Inflammatory macrophage (primary cell): ENCODE results near the gene BCAM.
"Not testable (repeated sequence)": the region's sequence is repeated elsewhere in the genome, so short reads cannot be mapped to it uniquely, and the experiment has no call there.

ENCODE experiments used
- DNase-seq, 2 donors: peaks; one replicate each; pipeline ENCODE4 v3.0.0-alpha.2; 2020 to 2022

The BCAM gene

GRCh38 chr19:44848812-44849447, 40.0 kb downstream of the BCAM start:
- DNase-seq, result no peak

- DNase-seq, result no peak
Measured at GRCh38 chr19:44850641-44851109, 41.8 kb downstream of the BCAM start.

GRCh38 chr19:44851427-44851826, 42.5 kb downstream of the BCAM start:
- DNase-seq, result no peak

- DNase-seq, result no peak
Measured at GRCh38 chr19:44855606-44856005, 46.7 kb downstream of the BCAM start.

- peak; percentile 83 to 92 for DNase-seq
Measured at GRCh38 chr19:44856421-44857083, 47.6 kb downstream of the BCAM start.

- peak; percentile 3 to 53 for DNase-seq
Measured at GRCh38 chr19:44857837-44858236, 48.9 kb downstream of the BCAM start.

- not testable (repeated sequence) for DNase-seq
Measured at GRCh38 chr19:44861576-44861975, 52.7 kb downstream of the BCAM start.

GRCh38 chr19:44863990-44864389, 55.1 kb downstream of the BCAM start:
- no peak for DNase-seq

GRCh38 chr19:44865196-44865767, 56.4 kb downstream of the BCAM start:
- no peak for DNase-seq

GRCh38 chr19:44866664-44867063, 57.8 kb downstream of the BCAM start:
- DNase-seq, result no peak

GRCh38 chr19:44867578-44867977, 58.7 kb downstream of the BCAM start:
- no peak for DNase-seq

- DNase-seq, result peak; percentile 77 to 82
Measured at GRCh38 chr19:44869733-44870470, 61.0 kb downstream of the BCAM start.
